Stimulated activated CD8-positive, alpha-beta memory T cell treated with anti-CD3 and anti-CD28 coated beads, Interleukin-7, amount 100 ng/mL, for 24 hours (primary cell): ENCODE data around the gene RRAGD.

Source experiments
- DNase-seq: peaks from one replicate; pipeline ENCODE4 v3.0.0-alpha.2; 2020; ENCODE audit warnings: low read depth

The RRAGD gene

GRCh38 chr6:89375427-89376267 is 36.4 kb downstream of the RRAGD start:
- peak; percentile 30 for DNase-seq

- no peak for DNase-seq
Observed at GRCh38 chr6:89372506-89372901, 39.6 kb downstream of the RRAGD start.

GRCh38 chr6:89371849-89372505 is 40.1 kb downstream of the RRAGD start:
- DNase-seq: peak; percentile 55

GRCh38 chr6:89368999-89369398 is 43.1 kb downstream of the RRAGD start:
- DNase-seq: no peak

- peak; percentile 39 for DNase-seq
Observed at GRCh38 chr6:89368107-89368506, 44.0 kb downstream of the RRAGD start.

- no peak for DNase-seq
Observed at GRCh38 chr6:89364586-89364985, 47.5 kb downstream of the RRAGD start.

GRCh38 chr6:89361171-89361570 is 50.9 kb downstream of the RRAGD start:
- no peak for DNase-seq

GRCh38 chr6:89360415-89360999 is 51.6 kb downstream of the RRAGD start:
- no peak for DNase-seq

- no peak for DNase-seq
Observed at GRCh38 chr6:89359561-89359960, 52.5 kb downstream of the RRAGD start.

- no peak for DNase-seq
Observed at GRCh38 chr6:89357390-89357789, 54.7 kb downstream of the RRAGD start.

GRCh38 chr6:89356642-89357170 is 55.4 kb downstream of the RRAGD start:
- no peak for DNase-seq

GRCh38 chr6:89355511-89356194 is 56.4 kb downstream of the RRAGD start:
- DNase-seq: no peak

- no peak for DNase-seq
Observed at GRCh38 chr6:89353702-89354392, 58.2 kb downstream of the RRAGD start.

- DNase-seq: no peak
Observed at GRCh38 chr6:89353118-89353556, 58.9 kb downstream of the RRAGD start.

- peak; percentile 40 for DNase-seq
Observed at GRCh38 chr6:89352278-89353117, 59.6 kb downstream of the RRAGD start, which contains the start of gene UBE2J1. Gene UBE2J1 (minus strand): TSS chr6:89352722. CDS start chr6:89352569, 153 bp downstream.

GRCh38 chr6:89351671-89352277 is 60.3 kb downstream of the RRAGD start:
- DNase-seq: no peak

GRCh38 chr6:89350281-89350966 is 61.6 kb downstream of the RRAGD start:
- DNase-seq: no peak

- no peak for DNase-seq
Observed at GRCh38 chr6:89348372-89348771, 63.7 kb downstream of the RRAGD start.

GRCh38 chr6:89347825-89348224 is 64.2 kb downstream of the RRAGD start:
- no peak for DNase-seq
